HEK293 (cell line): Measurements from ENCODE around the gene SURF4.

Experiments
- BCL11B ChIP-seq: fragments of 450-650 bp; formaldehyde crosslinking; IDR thresholded peaks from 2 replicates; pipeline ENCODE4 v1.5.1; 2016; ENCODE audit warnings: low read depth, missing biosample characterization, missing genetic modification characterization
- KLF16 ChIP-seq: fragments of 450-650 bp; formaldehyde crosslinking; IDR thresholded peaks from 2 replicates; pipeline ENCODE4 v1.5.1; 2017; ENCODE audit warnings: missing biosample characterization, missing genetic modification characterization
- KLF8 ChIP-seq: fragments of 450-650 bp; formaldehyde crosslinking; IDR thresholded peaks from 2 replicates; pipeline ENCODE4 v1.5.1; 2016; ENCODE audit warnings: missing biosample characterization, missing genetic modification characterization
- SP7 ChIP-seq: fragments of 450-650 bp; formaldehyde crosslinking; IDR thresholded peaks from 2 replicates; pipeline ENCODE4 v1.5.1; 2016; ENCODE audit warnings: missing biosample characterization, missing genetic modification characterization
- YY2 ChIP-seq: fragments of 450-650 bp; formaldehyde crosslinking; IDR thresholded peaks from 2 replicates; pipeline ENCODE4 v1.5.1; 2016; ENCODE audit warnings: missing biosample characterization, missing genetic modification characterization
- ZBTB7A ChIP-seq: fragments of 450-650 bp; formaldehyde crosslinking; IDR thresholded peaks from 2 replicates; pipeline ENCODE4 v1.5.1; 2016; ENCODE audit warnings: low read depth, missing biosample characterization, missing genetic modification characterization
- ZEB2 ChIP-seq: fragments of 450-650 bp; formaldehyde crosslinking; IDR thresholded peaks from 2 replicates; pipeline ENCODE4 v1.5.1; 2016; ENCODE audit warnings: missing biosample characterization, missing genetic modification characterization
- ZNF112 ChIP-seq: fragments of 450-650 bp; formaldehyde crosslinking; IDR thresholded peaks from 2 replicates; pipeline ENCODE4 v1.5.0; 2017; ENCODE audit warnings: missing biosample characterization, missing genetic modification characterization
- ZNF157 ChIP-seq: fragments of 450-650 bp; formaldehyde crosslinking; IDR thresholded peaks from 2 replicates; pipeline ENCODE4 v1.5.1; 2016; ENCODE audit warnings: missing biosample characterization, missing genetic modification characterization
- ZNF302 ChIP-seq: fragments of 450-650 bp; formaldehyde crosslinking; IDR thresholded peaks from 2 replicates; pipeline ENCODE4 v1.5.1; 2016; ENCODE audit warnings: missing biosample characterization, missing genetic modification characterization, low read depth
- ZNF311 ChIP-seq: fragments of 450-650 bp; formaldehyde crosslinking; IDR thresholded peaks from 2 replicates; pipeline ENCODE4 v1.5.1; 2017; ENCODE audit warnings: missing biosample characterization, missing genetic modification characterization, borderline replicate concordance
- ZNF354C ChIP-seq: fragments of 450-650 bp; formaldehyde crosslinking; IDR thresholded peaks from 2 replicates; pipeline ENCODE4 v1.5.1; 2016; ENCODE audit warnings: missing biosample characterization, missing genetic modification characterization, low read depth, borderline replicate concordance
- ZNF626 ChIP-seq: fragments of 450-650 bp; sonication (Bioruptor Pico); formaldehyde crosslinking; IDR thresholded peaks from 2 replicates; pipeline ENCODE4 v1.5.1; 2018; ENCODE audit warnings: missing biosample characterization, missing genetic modification characterization, inconsistent platforms
- ZNF654 ChIP-seq: fragments of 450-650 bp; formaldehyde crosslinking; IDR thresholded peaks from 2 replicates; pipeline ENCODE4 v1.5.1; 2016; ENCODE audit warnings: low read depth, missing biosample characterization, missing genetic modification characterization
- ZNF664 ChIP-seq: fragments of 450-650 bp; formaldehyde crosslinking; IDR thresholded peaks from 2 replicates; pipeline ENCODE4 v1.5.1; 2016; ENCODE audit warnings: missing biosample characterization, missing genetic modification characterization
- ZNF677 ChIP-seq: fragments of 450-650 bp; IDR thresholded peaks from 2 replicates; pipeline ENCODE4 v1.5.0; 2018; ENCODE audit warnings: missing biosample characterization, mild to moderate bottlenecking, missing genetic modification characterization, moderate library complexity
- ZSCAN16 ChIP-seq: fragments of 450-650 bp; formaldehyde crosslinking; IDR thresholded peaks from 2 replicates; pipeline ENCODE4 v1.5.1; 2016; ENCODE audit warnings: missing biosample characterization, missing genetic modification characterization
- ZXDB ChIP-seq: fragments of 450-650 bp; formaldehyde crosslinking; IDR thresholded peaks from 2 replicates; pipeline ENCODE4 v1.5.1; 2016; ENCODE audit warnings: missing biosample characterization, missing genetic modification characterization
- TF ChIP-seq, protein P1 (sequence below): fragments of 450-650 bp; formaldehyde crosslinking; IDR thresholded peaks from 2 replicates; pipeline ENCODE4 v1.5.1; 2017; ENCODE audit warnings: missing biosample characterization, missing genetic modification characterization
- TF ChIP-seq, protein P2 (sequence below): fragments of 450-650 bp; formaldehyde crosslinking; IDR thresholded peaks from 2 replicates; pipeline ENCODE4 v1.5.1; 2017; ENCODE audit warnings: missing biosample characterization, missing genetic modification characterization
- TF ChIP-seq, protein P3 (sequence below): fragments of 450-650 bp; formaldehyde crosslinking; IDR thresholded peaks from 2 replicates; pipeline ENCODE4 v1.5.1; 2016; ENCODE audit warnings: missing biosample characterization, missing genetic modification characterization
- TF ChIP-seq, protein P4 (sequence below): fragments of 450-650 bp; formaldehyde crosslinking; IDR thresholded peaks from 2 replicates; pipeline ENCODE4 v1.5.1; 2016; ENCODE audit warnings: missing biosample characterization, missing genetic modification characterization
- TF ChIP-seq, protein P5 (sequence below): fragments of 450-650 bp; formaldehyde crosslinking; IDR thresholded peaks from 2 replicates; pipeline ENCODE4 v1.5.1; 2016; ENCODE audit warnings: missing biosample characterization, missing genetic modification characterization
- TF ChIP-seq, protein P6 (sequence below): fragments of 450-650 bp; formaldehyde crosslinking; IDR thresholded peaks from 2 replicates; pipeline ENCODE4; 2016; ENCODE audit warnings: missing biosample characterization, missing genetic modification characterization
- TF ChIP-seq, protein P7 (sequence below): fragments of 450-650 bp; formaldehyde crosslinking; IDR thresholded peaks from 2 replicates; pipeline ENCODE4 v1.5.1; 2016; ENCODE audit warnings: missing biosample characterization, missing genetic modification characterization

SURF4 gene

DNA sequence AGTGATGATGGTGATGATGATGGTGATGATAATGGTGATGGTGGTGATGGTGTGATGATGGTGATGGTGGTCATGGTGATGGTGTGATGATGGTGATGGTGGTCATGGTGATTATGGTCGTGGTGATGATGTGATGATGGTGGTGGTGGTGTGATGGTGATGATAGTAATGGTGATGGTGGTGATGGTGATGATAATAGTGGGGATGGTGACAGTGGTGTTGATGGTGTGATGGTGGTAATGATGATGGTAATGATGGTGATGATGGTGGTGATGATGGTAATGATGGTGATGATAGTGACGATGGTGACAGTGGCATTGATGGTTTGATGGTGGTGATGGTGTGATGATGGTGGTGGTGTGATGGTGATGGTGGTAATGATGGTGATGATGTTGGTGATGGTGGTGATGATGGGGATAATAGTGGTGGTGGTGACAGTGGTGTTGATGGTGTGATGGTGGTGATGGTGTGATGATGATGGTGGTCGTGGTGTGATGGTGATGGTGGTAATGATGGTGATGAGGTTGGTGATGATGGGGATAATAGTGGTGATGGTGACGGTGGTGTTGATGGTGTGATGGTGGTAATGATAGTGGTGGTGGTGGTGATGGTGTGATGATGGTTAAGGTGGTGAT, 6.8 kb upstream of the SURF4 start (continued):
- no peak for TF ChIP-seq ZBTB7A (tag by site-specific recombination)
- TF ChIP-seq YY2 (tag by site-specific recombination): peak; percentile 63
- no peak for TF ChIP-seq KLF16 (tag by site-specific recombination)
- TF ChIP-seq, protein P1, sequence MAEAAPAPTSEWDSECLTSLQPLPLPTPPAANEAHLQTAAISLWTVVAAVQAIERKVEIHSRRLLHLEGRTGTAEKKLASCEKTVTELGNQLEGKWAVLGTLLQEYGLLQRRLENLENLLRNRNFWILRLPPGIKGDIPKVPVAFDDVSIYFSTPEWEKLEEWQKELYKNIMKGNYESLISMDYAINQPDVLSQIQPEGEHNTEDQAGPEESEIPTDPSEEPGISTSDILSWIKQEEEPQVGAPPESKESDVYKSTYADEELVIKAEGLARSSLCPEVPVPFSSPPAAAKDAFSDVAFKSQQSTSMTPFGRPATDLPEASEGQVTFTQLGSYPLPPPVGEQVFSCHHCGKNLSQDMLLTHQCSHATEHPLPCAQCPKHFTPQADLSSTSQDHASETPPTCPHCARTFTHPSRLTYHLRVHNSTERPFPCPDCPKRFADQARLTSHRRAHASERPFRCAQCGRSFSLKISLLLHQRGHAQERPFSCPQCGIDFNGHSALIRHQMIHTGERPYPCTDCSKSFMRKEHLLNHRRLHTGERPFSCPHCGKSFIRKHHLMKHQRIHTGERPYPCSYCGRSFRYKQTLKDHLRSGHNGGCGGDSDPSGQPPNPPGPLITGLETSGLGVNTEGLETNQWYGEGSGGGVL: peak; percentile 6; the same call in 1 of the 2 replicates
- no peak for TF ChIP-seq ZNF311 (tag by site-specific recombination)
- no peak for TF ChIP-seq ZNF654 (tag by site-specific recombination)
- 0 out of 2 replicates have a peak, but pooled peaks have one; percentile 14 for TF ChIP-seq ZNF157 (tag by site-specific recombination)
- TF ChIP-seq ZNF626 (tag by site-specific recombination): no peak
- no peak for TF ChIP-seq BCL11B
- no peak for TF ChIP-seq SP7 (tag by site-specific recombination)
- no peak for TF ChIP-seq ZNF664 (tag by site-specific recombination)
- no peak for TF ChIP-seq ZNF677 (tag by site-specific recombination)
- TF ChIP-seq, protein P2, sequence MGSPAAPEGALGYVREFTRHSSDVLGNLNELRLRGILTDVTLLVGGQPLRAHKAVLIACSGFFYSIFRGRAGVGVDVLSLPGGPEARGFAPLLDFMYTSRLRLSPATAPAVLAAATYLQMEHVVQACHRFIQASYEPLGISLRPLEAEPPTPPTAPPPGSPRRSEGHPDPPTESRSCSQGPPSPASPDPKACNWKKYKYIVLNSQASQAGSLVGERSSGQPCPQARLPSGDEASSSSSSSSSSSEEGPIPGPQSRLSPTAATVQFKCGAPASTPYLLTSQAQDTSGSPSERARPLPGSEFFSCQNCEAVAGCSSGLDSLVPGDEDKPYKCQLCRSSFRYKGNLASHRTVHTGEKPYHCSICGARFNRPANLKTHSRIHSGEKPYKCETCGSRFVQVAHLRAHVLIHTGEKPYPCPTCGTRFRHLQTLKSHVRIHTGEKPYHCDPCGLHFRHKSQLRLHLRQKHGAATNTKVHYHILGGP (tag by site-specific recombination): no peak
- no peak for TF ChIP-seq KLF8 (tag by site-specific recombination)
- no peak for TF ChIP-seq ZXDB (tag by site-specific recombination)
- no peak for TF ChIP-seq ZNF302 (tag by site-specific recombination)
- TF ChIP-seq ZNF112 (tag by site-specific recombination): no peak
- TF ChIP-seq, protein P3, sequence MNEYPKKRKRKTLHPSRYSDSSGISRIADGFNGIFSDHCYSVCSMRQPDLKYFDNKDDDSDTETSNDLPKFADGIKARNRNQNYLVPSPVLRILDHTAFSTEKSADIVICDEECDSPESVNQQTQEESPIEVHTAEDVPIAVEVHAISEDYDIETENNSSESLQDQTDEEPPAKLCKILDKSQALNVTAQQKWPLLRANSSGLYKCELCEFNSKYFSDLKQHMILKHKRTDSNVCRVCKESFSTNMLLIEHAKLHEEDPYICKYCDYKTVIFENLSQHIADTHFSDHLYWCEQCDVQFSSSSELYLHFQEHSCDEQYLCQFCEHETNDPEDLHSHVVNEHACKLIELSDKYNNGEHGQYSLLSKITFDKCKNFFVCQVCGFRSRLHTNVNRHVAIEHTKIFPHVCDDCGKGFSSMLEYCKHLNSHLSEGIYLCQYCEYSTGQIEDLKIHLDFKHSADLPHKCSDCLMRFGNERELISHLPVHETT: no peak
- TF ChIP-seq, protein P4, sequence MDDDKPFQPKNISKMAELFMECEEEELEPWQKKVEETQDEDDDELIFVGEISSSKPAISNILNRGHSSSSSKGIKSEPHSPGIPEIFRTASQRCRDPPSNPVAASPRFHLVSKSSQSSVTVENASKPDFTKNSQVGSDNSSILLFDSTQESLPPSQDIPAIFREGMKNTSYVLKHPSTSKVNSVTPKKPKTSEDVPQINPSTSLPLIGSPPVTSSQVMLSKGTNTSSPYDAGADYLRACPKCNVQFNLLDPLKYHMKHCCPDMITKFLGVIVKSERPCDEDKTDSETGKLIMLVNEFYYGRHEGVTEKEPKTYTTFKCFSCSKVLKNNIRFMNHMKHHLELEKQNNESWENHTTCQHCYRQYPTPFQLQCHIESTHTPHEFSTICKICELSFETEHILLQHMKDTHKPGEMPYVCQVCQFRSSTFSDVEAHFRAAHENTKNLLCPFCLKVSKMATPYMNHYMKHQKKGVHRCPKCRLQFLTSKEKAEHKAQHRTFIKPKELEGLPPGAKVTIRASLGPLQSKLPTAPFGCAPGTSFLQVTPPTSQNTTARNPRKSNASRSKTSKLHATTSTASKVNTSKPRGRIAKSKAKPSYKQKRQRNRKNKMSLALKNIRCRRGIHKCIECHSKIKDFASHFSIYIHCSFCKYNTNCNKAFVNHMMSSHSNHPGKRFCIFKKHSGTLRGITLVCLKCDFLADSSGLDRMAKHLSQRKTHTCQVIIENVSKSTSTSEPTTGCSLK (tag by site-specific recombination): no peak
- TF ChIP-seq ZEB2 (tag by site-specific recombination): no peak
- no peak for TF ChIP-seq ZSCAN16
- TF ChIP-seq, protein P5, sequence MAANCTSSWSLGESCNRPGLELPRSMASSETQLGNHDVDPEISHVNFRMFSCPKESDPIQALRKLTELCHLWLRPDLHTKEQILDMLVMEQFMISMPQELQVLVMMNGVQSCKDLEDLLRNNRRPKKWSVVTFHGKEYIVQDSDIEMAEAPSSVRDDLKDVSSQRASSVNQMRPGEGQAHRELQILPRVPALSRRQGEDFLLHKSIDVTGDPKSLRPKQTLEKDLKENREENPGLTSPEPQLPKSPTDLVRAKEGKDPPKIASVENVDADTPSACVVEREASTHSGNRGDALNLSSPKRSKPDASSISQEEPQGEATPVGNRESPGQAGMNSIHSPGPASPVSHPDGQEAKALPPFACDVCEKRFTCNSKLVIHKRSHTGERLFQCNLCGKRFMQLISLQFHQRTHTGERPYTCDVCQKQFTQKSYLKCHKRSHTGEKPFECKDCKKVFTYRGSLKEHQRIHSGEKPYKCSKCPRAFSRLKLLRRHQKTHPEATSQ: no peak
- TF ChIP-seq ZNF354C (tag by site-specific recombination): no peak
- TF ChIP-seq, protein P6, sequence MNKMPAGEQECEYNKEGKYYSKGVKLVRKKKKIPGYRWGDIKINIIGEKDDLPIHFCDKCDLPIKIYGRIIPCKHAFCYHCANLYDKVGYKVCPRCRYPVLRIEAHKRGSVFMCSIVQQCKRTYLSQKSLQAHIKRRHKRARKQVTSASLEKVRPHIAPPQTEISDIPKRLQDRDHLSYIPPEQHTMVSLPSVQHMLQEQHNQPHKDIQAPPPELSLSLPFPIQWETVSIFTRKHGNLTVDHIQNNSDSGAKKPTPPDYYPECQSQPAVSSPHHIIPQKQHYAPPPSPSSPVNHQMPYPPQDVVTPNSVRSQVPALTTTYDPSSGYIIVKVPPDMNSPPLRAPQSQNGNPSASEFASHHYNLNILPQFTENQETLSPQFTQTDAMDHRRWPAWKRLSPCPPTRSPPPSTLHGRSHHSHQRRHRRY: no peak; the same call in 1 of the 2 replicates
- TF ChIP-seq, protein P7, sequence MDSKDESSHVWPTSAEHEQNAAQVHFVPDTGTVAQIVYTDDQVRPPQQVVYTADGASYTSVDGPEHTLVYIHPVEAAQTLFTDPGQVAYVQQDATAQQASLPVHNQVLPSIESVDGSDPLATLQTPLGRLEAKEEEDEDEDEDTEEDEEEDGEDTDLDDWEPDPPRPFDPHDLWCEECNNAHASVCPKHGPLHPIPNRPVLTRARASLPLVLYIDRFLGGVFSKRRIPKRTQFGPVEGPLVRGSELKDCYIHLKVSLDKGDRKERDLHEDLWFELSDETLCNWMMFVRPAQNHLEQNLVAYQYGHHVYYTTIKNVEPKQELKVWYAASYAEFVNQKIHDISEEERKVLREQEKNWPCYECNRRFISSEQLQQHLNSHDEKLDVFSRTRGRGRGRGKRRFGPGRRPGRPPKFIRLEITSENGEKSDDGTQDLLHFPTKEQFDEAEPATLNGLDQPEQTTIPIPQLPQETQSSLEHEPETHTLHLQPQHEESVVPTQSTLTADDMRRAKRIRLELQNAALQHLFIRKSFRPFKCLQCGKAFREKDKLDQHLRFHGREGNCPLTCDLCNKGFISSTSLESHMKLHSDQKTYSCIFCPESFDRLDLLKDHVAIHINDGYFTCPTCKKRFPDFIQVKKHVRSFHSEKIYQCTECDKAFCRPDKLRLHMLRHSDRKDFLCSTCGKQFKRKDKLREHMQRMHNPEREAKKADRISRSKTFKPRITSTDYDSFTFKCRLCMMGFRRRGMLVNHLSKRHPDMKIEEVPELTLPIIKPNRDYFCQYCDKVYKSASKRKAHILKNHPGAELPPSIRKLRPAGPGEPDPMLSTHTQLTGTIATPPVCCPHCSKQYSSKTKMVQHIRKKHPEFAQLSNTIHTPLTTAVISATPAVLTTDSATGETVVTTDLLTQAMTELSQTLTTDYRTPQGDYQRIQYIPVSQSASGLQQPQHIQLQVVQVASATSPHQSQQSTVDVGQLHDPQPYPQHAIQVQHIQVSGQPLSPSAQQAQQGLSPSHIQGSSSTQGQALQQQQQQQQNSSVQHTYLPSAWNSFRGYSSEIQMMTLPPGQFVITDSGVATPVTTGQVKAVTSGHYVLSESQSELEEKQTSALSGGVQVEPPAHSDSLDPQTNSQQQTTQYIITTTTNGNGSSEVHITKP (tag by site-specific recombination): no peak
